Mesodermal cell (in vitro differentiated cells): ENCODE measurements around the gene SSH3.

Source experiments
- H3K27ac ChIP-seq: 2 replicates; pipeline ENCODE4 v1.7.0; 2013; ENCODE audit warnings: mild to moderate bottlenecking, low read depth, low read length, moderate library complexity; ENCODE audit not compliant: severe bottlenecking
- H3K36me3 ChIP-seq: 2 replicates; pipeline ENCODE4 v1.7.1; 2013; ENCODE audit warnings: mild to moderate bottlenecking, low read length, moderate library complexity; ENCODE audit not compliant: control insufficient read depth, insufficient read depth
- H3K4me1 ChIP-seq: one replicate; pipeline ENCODE4 v1.7.1; 2013; ENCODE audit warnings: mild to moderate bottlenecking, low read length; ENCODE audit not compliant: insufficient read depth, control insufficient read depth, poor library complexity, severe bottlenecking
- H3K4me3 ChIP-seq: 2 replicates; pipeline ENCODE4 v1.7.0; 2013; ENCODE audit warnings: low read length, control low read depth, mild to moderate bottlenecking; ENCODE audit not compliant: insufficient read depth, poor library complexity, severe bottlenecking; ENCODE audit errors: extremely low read depth
- H3K9me3 ChIP-seq: 2 replicates; pipeline ENCODE4 v1.7.1; 2013; ENCODE audit warnings: mild to moderate bottlenecking, low read length, moderate library complexity; ENCODE audit not compliant: control insufficient read depth
- WGBS, 2 experiments: methylation state at CpG; one replicate each; pipeline ENCODE4 v1.1.5; 2013; ENCODE audit warnings: missing lambda C conversion rate in 2 of 2; ENCODE audit not compliant: insufficient coverage in 2 of 2; 5-methylcytosine and 5-hydroxymethylcytosine counted together

The SSH3 gene

DNA sequence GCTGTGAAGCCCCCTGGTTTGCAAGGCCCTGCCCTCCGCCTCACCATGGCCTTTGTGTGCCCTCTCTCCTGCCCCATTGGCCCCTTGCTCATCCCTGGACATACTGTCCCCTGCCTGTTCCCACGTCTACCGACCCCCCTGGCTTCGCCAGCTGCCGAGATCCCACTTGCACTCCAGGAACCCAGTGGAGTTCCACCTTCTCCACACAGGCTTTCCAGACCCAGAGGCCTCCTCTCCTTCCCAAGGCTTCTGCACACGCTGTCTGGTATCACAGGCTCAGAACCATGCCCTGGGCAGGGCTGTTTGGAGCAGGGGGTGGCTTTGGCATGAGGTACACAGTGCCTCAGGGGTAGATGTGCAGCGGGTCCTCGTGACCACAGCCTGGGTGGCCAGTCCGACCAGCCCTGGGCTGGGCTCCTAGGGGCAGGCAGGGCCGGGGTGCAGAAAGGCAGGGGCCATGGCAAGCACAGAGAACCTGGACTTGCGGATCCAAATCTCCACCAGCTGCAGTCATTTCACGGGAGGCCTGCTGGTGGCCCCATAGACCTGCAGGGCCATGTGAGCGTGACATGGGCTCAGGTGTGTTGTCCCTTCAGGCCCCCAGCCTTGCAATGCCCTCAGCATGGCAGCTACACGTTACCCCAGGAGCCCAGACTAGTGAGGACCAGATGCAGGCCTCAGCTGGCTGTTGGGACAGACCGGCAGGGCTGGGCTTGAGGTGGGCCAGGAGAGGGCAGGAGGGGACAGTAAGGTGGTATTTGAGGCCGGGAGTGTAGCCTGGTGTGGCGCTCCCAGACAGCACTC is 27.5 kb upstream of the SSH3 start:
- 95 to 96% methylated on average over 12 to 15 of the region's 17 CpGs for WGBS, 2 experiments
- Histone ChIP-seq H3K9me3 (no peaks in the 10 kb centered on the region), H3K4me3 (no peak overlapping the region), H3K27ac (no peak overlapping the region), H3K4me1 (peaks cover 20% of the 10 kb centered on the region), H3K36me3 (peaks cover 38% of the 10 kb centered on the region)

GRCh38 chr11:67276781-67277230 is 26.5 kb upstream of the SSH3 start:
- Histone ChIP-seq H3K4me3 (no peak overlapping the region), H3K27ac (peak overlapping the region; percentile 76), H3K36me3 (peaks cover 46% of the 10 kb centered on the region), H3K9me3 (no peaks in the 10 kb centered on the region), H3K4me1 (peaks cover 14% of the 10 kb centered on the region)
- WGBS, 2 experiments: 79 to 80% methylated on average over 12 to 15 of the region's 16 CpGs

- H3K27ac ChIP-seq: peak overlapping the region; percentile 76
- peaks cover 50% of the 10 kb centered on the region for H3K36me3 ChIP-seq
- no peak overlapping the region for H3K4me3 ChIP-seq
- 57 to 72% methylated on average over 17 to 23 of the region's 24 CpGs for WGBS, 2 experiments
- no peaks in the 10 kb centered on the region for H3K9me3 ChIP-seq
- H3K4me1 ChIP-seq: peaks cover 14% of the 10 kb centered on the region
Observed at GRCh38 chr11:67277231-67277961, 25.9 kb upstream of the SSH3 start.

DNA sequence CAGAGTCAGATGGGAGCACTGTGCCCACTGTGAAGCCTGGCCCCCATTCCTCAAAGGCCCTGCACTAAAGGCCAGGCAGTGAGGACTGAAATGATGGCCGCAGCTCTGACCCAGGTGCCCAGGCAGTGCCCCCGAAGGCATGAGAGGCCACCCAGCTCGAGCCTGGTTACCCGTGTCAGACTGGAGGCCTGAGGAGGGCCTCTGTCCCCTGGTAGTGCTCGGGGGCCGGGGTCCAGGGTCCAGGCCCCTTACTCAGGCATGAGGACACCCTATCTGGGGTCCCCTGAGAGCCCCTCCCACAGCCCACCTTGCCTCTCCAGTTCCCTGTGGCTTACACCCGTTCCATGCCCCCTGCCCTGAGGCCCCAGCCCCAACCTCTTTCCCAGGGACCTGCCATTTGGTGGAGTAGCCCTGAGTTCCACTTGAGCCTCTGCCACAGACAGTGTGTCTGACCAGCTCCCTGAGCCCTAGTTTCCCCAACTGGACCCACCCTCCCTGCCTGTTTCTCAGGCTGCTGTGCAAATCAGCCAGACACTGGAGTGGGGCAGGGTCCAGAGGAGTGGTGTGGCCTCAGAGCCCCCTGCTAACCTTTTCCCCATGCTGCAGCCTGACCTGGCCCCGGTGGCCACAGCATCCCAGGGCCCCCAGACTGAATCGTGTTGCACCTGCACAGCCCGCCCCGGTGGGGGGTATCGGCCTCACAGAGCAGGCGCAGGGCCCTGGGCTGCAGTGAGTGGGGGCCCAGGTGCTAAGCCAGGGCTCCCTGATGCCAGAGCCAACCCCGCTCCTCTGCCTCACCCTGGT is 25.0 kb upstream of the SSH3 start:
- Histone ChIP-seq H3K4me1 (peaks cover 14% of the 10 kb centered on the region), H3K4me3 (no peak overlapping the region), H3K27ac (no peak overlapping the region), H3K36me3 (peaks cover 55% of the 10 kb centered on the region), H3K9me3 (no peaks in the 10 kb centered on the region)
- 97 to 99% methylated on average over 10 to 14 of the region's 14 CpGs for WGBS, 2 experiments

DNA sequence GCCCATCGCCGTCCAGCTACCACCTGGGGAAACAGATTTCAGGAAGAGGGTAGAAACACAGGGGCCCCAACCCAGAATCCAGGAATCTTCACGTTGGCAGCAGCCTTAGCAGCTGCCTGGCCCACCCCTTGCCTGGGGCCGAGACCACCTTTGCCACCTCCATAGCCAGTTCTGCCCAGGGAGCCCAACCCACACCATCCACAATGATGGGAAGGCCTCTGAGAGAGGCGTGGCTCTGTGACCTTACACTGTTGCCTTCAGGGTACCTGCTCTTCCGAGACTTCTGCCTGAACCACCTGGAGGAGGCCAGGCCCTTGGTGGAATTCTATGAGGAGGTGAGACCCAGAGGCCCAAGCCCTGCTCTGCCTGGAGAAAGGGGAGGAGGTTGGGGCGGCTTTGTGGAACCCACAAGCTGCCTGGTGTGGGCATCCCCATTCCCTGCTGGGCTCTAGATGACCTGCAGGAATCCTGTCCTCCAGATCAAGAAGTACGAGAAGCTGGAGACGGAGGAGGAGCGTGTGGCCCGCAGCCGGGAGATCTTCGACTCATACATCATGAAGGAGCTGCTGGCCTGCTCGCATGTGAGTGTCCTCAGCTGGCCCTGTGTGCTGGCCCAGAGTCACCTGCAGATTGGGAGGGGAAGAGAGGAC is 24.3 kb upstream of the SSH3 start:
- 97 to 99% methylated on average over 14 of the region's 14 CpGs for WGBS, 2 experiments
- Histone ChIP-seq H3K4me1 (peaks cover 14% of the 10 kb centered on the region), H3K36me3 (peaks cover 62% of the 10 kb centered on the region), H3K4me3 (no peak overlapping the region), H3K9me3 (no peaks in the 10 kb centered on the region), H3K27ac (no peak overlapping the region)

GRCh38 chr11:67279589-67280340 is 23.6 kb upstream of the SSH3 start:
- H3K27ac ChIP-seq: no peak overlapping the region
- no peak overlapping the region for H3K4me3 ChIP-seq
- H3K9me3 ChIP-seq: no peaks in the 10 kb centered on the region
- H3K4me1 ChIP-seq: peaks cover 11% of the 10 kb centered on the region
- WGBS, 2 experiments: 92 to 98% methylated on average over 12 to 14 of the region's 17 CpGs
- peaks cover 66% of the 10 kb centered on the region for H3K36me3 ChIP-seq

DNA sequence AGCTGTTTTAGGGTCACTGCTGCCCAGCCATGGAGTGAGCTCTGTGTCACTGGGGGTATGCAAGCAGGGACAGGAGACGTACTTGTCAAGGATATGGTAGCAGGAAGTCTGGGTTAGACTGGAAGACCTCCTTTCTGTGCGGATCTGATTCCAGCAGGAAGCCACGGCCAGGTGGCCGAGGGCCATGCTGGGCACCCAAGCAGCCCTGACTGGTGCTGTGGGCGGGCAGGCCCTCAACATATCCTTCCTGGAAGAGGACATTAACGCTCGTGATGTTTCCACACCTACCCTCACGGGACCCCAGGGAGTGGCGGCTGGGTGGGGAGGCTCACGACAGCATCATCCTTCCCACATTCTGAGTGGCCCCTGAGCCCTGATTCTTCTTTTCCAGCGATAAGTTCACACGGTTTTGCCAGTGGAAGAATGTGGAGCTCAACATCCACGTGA is 23.0 kb upstream of the SSH3 start:
- Histone ChIP-seq H3K9me3 (no peaks in the 10 kb centered on the region), H3K27ac (no peak overlapping the region), H3K36me3 (peaks cover 70% of the 10 kb centered on the region), H3K4me3 (no peak overlapping the region), H3K4me1 (peaks cover 10% of the 10 kb centered on the region)
- 93 to 95% methylated on average over 13 of the region's 13 CpGs for WGBS, 2 experiments

DNA sequence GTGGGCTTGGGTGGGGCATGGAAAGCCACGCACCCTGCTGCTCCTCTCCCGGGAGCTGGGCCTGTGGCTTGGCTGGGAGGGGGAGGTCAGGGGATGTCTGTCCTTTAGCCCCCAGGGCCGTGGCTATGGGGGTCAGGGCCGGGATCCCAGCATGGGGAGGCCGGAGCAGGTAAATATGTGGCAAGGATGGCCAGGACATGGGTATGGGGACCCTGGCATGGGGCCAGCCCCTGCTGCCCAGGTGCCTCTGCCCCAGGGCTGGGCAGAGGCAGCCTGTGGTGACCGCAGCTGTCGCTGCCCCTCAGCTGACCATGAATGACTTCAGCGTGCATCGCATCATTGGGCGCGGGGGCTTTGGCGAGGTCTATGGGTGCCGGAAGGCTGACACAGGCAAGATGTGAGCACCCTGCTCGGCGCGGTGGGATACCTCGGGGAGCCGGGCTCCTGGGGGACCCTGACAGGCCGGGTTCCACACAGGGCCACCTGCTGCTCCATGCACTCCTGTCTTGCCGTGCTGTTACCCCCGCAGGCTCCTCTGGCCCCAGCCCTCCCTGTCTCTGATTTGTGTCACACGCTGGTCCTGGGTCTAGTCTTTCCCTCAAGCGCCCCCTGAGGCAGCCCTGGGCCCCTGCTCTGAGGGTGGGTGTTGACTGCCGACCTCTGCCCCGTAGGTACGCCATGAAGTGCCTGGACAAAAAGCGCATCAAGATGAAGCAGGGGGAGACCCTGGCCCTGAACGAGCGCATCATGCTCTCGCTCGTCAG is 22.4 kb upstream of the SSH3 start:
- no peaks in the 10 kb centered on the region for H3K9me3 ChIP-seq
- no peak overlapping the region for H3K27ac ChIP-seq
- no peak overlapping the region for H3K4me3 ChIP-seq
- WGBS, 2 experiments: 94 to 98% methylated on average over 22 to 31 of the region's 31 CpGs
- peaks cover 10% of the 10 kb centered on the region for H3K4me1 ChIP-seq
- peaks cover 76% of the 10 kb centered on the region for H3K36me3 ChIP-seq

GRCh38 chr11:67281552-67282150 is 21.7 kb upstream of the SSH3 start:
- no peak overlapping the region for H3K4me3 ChIP-seq
- no peaks in the 10 kb centered on the region for H3K9me3 ChIP-seq
- 95 to 98% methylated on average over 21 to 25 of the region's 27 CpGs for WGBS, 2 experiments
- H3K36me3 ChIP-seq: peaks cover 83% of the 10 kb centered on the region
- peaks cover 10% of the 10 kb centered on the region for H3K4me1 ChIP-seq
- no peak overlapping the region for H3K27ac ChIP-seq
